CD4-positive, alpha-beta T cell treated with Interleukin-15 for 1 hour (primary cell): ENCODE data around the gene ECE1.
A peak's percentile ranks its signal among the peaks of the same experiment; 100 is the strongest.

ENCODE experiments used
- DNase-seq: peaks from one replicate; pipeline ENCODE4 v3.0.0-alpha.2; 2020

ECE1 gene

GRCh38 chr1:21325231-21325718 lies 35.0 kb upstream of the ECE1 start:
- peak; percentile 57 for DNase-seq

- peak; percentile 78 for DNase-seq
Observed at GRCh38 chr1:21324368-21325141, 34.3 kb upstream of the ECE1 start.

GRCh38 chr1:21323091-21323490 lies 32.8 kb upstream of the ECE1 start:
- no peak for DNase-seq

GRCh38 chr1:21322681-21323016 lies 32.4 kb upstream of the ECE1 start:
- no peak for DNase-seq

GRCh38 chr1:21321963-21322680 lies 31.9 kb upstream of the ECE1 start:
- no peak for DNase-seq

GRCh38 chr1:21320410-21321108 lies 30.3 kb upstream of the ECE1 start:
- no peak for DNase-seq

GRCh38 chr1:21319447-21320407 lies 29.5 kb upstream of the ECE1 start:
- DNase-seq, result no peak

- DNase-seq, result no peak
Observed at GRCh38 chr1:21318714-21319159, 28.5 kb upstream of the ECE1 start.

GRCh38 chr1:21318057-21318713 lies 27.9 kb upstream of the ECE1 start:
- no peak for DNase-seq

- no peak for DNase-seq
Observed at GRCh38 chr1:21317690-21318043, 27.4 kb upstream of the ECE1 start.

GRCh38 chr1:21317035-21317689 lies 26.9 kb upstream of the ECE1 start:
- DNase-seq, result peak; percentile 73

- DNase-seq, result no peak
Observed at GRCh38 chr1:21314743-21315396, 24.6 kb upstream of the ECE1 start.

- DNase-seq, result no peak
Observed at GRCh38 chr1:21313886-21314721, 23.8 kb upstream of the ECE1 start.

GRCh38 chr1:21313203-21313885 lies 23.1 kb upstream of the ECE1 start:
- no peak for DNase-seq

- DNase-seq, result no peak
Observed at GRCh38 chr1:21312407-21312992, 22.2 kb upstream of the ECE1 start.

GRCh38 chr1:21311016-21311415 lies 20.8 kb upstream of the ECE1 start:
- no peak for DNase-seq

- DNase-seq, result no peak
Observed at GRCh38 chr1:21308847-21309652, 18.8 kb upstream of the ECE1 start.

- no peak for DNase-seq
Observed at GRCh38 chr1:21308330-21308729, 18.1 kb upstream of the ECE1 start.
